Nephron progenitor cell (in vitro differentiated cells): Measurements from ENCODE around the gene TMEM132A.

Experiments used
- DNase-seq: peaks from one replicate; pipeline ENCODE4 v3.0.0; 2021
- H3K27ac Mint-ChIP-seq: 2 replicates; pipeline ENCODE4 v1.8.0; 2021; ENCODE audit warnings: mild to moderate bottlenecking, moderate library complexity, mixed read lengths
- H3K27me3 Mint-ChIP-seq: 2 replicates; pipeline ENCODE4 v1.8.0; 2021; ENCODE audit warnings: mild to moderate bottlenecking, low read depth, mixed read lengths; ENCODE audit not compliant: poor library complexity
- H3K36me3 Mint-ChIP-seq: 2 replicates; pipeline ENCODE4 v1.8.0; 2021; ENCODE audit warnings: low read depth, mixed read lengths
- H3K4me1 Mint-ChIP-seq: 2 replicates; pipeline ENCODE4 v1.8.0; 2021; ENCODE audit warnings: mixed read lengths
- H3K4me3 Mint-ChIP-seq: 2 replicates; pipeline ENCODE4 v1.8.0; 2021; ENCODE audit warnings: mild to moderate bottlenecking, moderate library complexity, mixed read lengths
- H3K9me3 Mint-ChIP-seq: 2 replicates; pipeline ENCODE4 v1.8.0; 2021; ENCODE audit warnings: mild to moderate bottlenecking, moderate library complexity, mixed read lengths
- TF ChIP-seq, protein P1 (sequence below): fragments of 200-600 bp; sonication (generic); IDR thresholded peaks from 2 replicates; pipeline ENCODE4 v1.5.0; 2021; ENCODE audit warnings: antibody characterized with exemption

Gene TMEM132A

DNA sequence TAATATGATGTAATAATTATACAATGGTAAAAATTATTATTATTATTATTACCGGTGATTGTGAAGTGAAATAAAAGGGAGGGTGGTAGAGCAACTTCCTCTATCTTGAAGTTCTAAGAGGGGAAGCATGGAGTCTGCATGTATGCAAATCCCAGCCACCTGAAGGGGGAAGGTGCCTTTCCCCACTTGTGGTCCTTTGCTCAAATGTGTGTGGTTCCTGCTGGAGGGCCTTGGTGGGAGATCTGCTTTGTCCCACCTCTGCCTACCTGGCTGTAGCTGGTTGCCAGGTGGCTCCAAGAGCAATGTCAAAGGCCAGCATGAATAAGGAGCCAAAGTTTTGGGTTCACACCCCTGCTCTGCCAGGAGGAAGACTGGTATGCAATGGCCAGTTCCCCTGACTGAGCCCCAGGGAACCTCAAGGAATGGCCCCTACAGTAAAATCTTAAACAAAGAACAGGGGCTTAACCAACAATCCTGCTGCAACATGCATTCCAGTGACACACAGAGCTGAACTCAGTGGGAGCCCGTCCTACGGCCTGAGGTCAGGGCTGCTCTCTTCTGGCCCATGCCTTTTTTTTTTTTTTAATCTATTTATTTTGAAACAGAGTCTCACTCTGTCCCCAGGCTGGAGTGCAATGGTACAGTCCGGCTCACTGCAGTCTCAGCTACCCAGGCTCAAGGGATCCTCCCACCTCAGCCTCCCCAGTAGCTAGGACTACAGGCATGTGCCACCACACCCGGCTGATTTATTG lies 8.5 kb downstream of the TMEM132A start:
- Mint-ChIP-seq H3K27me3 (no peaks in the 10 kb centered on the region), H3K9me3 (no peaks in the 10 kb centered on the region), H3K36me3 (peaks cover 45% of the 10 kb centered on the region), H3K4me1 (peaks cover 22% of the 10 kb centered on the region), H3K4me3 (no peak overlapping the region), H3K27ac (no peak overlapping the region)
- TF ChIP-seq, protein P1, sequence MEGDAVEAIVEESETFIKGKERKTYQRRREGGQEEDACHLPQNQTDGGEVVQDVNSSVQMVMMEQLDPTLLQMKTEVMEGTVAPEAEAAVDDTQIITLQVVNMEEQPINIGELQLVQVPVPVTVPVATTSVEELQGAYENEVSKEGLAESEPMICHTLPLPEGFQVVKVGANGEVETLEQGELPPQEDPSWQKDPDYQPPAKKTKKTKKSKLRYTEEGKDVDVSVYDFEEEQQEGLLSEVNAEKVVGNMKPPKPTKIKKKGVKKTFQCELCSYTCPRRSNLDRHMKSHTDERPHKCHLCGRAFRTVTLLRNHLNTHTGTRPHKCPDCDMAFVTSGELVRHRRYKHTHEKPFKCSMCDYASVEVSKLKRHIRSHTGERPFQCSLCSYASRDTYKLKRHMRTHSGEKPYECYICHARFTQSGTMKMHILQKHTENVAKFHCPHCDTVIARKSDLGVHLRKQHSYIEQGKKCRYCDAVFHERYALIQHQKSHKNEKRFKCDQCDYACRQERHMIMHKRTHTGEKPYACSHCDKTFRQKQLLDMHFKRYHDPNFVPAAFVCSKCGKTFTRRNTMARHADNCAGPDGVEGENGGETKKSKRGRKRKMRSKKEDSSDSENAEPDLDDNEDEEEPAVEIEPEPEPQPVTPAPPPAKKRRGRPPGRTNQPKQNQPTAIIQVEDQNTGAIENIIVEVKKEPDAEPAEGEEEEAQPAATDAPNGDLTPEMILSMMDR = no peak
- no peak for DNase-seq

DNA sequence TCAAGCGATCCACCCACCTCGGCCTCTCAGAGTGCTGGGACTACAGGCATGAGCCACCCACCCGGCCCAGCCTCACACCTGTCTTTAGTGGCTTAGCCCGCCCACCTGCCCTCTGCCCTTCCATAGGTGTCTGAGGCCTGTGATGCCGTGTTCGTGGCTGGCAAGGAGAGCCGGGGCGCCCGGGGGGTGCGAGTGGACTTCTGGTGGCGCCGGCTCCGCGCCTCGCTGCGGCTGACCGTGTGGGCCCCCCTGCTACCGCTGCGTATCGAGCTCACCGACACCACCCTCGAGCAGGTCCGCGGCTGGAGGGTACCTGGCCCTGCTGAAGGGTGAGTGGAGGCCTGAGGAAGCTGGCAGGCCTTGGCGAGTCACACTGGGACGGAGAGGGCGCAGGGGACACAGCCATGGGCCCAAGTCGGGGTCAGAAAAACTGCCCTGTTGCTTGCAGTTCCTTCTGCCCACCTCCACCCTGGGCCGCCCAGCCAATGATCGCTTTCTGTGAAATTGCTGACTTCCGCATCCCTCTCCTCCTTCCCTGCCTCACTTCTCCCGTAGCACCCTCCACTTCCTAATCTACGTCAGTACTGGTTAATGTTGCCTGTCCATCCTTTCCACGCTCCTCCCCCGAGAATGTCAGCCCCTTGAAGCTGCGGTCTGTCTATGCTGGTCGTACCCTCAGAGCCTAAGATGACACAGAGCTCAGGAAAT lies 9.3 kb downstream of the TMEM132A start:
- peaks cover 26% of the 10 kb centered on the region for H3K4me1 Mint-ChIP-seq
- TF ChIP-seq, protein P1 = no peak
- DNase-seq = no peak
- H3K36me3 Mint-ChIP-seq = peaks cover 39% of the 10 kb centered on the region
- H3K27ac Mint-ChIP-seq = peak overlapping the region; percentile 89
- H3K4me3 Mint-ChIP-seq = no peak overlapping the region
- H3K27me3 Mint-ChIP-seq = no peaks in the 10 kb centered on the region
- H3K9me3 Mint-ChIP-seq = no peaks in the 10 kb centered on the region

DNA sequence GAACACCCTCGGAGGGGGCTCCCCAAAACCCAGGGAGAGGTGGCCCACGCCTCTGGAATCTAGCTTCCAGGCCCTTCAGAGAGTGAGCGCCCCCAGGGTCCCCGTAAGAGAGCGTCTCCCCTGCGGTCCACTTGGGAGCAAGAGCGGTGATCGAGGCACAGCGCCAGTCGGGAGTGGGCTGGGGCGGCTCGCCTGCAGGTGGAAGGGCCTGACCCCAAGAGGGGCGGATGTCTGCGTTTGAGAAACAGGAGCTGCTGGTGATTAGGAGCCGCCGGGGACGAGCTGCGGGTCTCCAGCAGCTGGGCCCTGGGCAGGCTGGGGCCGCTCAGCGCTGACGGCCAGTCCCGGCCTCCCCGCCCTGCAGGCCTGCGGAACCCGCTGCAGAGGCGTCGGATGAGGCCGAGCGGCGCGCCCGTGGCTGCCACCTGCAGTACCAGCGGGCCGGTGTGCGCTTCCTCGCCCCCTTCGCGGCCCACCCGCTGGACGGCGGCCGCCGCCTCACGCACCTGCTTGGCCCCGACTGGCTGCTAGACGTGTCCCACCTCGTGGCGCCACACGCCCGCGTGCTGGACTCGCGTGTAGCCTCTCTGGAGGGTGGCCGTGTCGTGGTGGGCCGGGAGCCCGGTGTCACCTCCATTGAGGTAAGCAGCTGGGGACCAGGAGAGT lies 10.0 kb downstream of the TMEM132A start:
- TF ChIP-seq, protein P1 = no peak
- no peak for DNase-seq
- peaks cover 35% of the 10 kb centered on the region for H3K36me3 Mint-ChIP-seq
- H3K27ac Mint-ChIP-seq = peak overlapping the region; percentile 89
- H3K4me1 Mint-ChIP-seq = peaks cover 33% of the 10 kb centered on the region
- H3K27me3 Mint-ChIP-seq = no peaks in the 10 kb centered on the region
- no peak overlapping the region for H3K4me3 Mint-ChIP-seq
- no peaks in the 10 kb centered on the region for H3K9me3 Mint-ChIP-seq

DNA sequence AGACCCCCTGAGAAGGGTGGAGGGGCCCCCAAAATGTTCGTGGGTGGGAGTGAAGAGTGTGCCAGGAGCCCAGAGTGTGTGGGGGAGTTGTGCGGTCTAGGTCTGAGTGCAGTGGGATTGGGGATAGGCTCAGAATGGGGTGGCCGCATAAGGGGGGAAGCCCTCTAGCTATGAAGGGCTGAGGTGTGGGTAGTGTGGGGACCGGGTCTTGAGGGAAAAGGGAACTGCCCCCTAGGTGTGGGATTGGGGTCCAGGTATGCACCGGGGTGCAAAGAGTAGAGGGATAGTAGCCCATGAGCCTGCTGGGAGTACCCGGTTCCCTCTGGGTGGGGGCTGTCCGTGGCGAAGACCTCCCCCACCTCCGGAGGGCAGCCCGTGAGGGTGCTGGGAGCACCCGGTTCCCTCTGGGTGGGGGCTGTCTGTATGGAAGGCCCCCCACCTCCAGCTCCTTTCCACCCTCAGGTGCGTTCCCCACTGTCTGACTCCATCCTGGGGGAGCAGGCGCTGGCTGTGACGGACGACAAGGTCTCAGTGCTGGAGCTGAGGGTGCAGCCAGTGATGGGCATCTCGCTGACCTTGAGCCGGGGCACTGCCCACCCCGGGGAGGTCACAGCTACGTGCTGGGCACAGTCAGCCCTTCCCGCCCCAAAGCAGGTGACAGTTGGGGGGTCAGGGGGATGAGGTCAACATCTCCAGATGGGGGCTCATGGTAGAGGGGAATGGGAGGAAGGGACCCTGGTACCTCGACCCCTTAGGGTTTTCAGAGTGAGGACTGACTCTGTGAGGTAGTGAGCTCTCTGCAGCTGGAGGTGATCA lies 10.7 kb downstream of the TMEM132A start:
- H3K4me3 Mint-ChIP-seq = no peak overlapping the region
- no peaks in the 10 kb centered on the region for H3K9me3 Mint-ChIP-seq
- TF ChIP-seq, protein P1 = no peak
- no peaks in the 10 kb centered on the region for H3K27me3 Mint-ChIP-seq
- no peak for DNase-seq
- H3K4me1 Mint-ChIP-seq = peaks cover 36% of the 10 kb centered on the region
- H3K27ac Mint-ChIP-seq = no peak overlapping the region
- H3K36me3 Mint-ChIP-seq = peaks cover 27% of the 10 kb centered on the region

DNA sequence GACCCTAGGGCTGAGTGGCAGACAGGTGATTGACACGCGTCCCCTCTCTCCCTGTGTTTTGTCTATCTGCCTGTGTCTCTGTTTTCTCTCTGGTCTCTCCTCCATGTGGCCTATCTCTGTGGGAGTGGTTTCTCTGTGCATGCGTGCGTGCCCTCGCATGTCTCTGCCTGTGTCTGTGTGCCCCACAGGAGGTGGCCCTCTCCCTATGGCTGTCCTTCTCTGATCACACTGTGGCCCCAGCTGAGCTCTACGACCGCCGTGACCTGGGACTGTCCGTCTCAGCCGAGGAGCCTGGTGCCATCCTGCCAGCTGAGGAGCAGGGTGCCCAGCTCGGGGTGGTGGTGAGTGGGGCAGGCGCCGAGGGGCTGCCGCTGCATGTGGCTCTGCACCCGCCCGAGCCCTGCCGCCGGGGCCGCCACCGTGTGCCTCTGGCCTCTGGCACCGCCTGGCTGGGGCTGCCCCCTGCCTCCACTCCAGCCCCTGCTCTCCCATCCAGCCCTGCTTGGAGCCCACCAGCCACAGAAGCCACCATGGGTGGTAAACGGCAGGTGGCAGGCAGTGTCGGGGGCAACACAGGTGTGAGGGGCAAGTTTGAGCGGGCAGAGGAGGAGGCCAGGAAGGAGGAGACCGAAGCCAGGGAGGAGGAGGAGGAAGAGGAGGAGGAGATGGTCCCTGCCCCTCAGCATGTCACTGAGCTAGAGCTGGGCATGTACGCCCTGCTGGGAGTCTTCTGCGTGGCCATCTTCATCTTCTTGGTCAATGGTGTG lies 11.6 kb downstream of the TMEM132A start:
- Mint-ChIP-seq H3K9me3 (no peaks in the 10 kb centered on the region), H3K27ac (peak overlapping the region; percentile 85), H3K4me3 (no peak overlapping the region), H3K27me3 (peaks cover 2% of the 10 kb centered on the region), H3K36me3 (peaks cover 22% of the 10 kb centered on the region), H3K4me1 (peaks cover 36% of the 10 kb centered on the region)
- TF ChIP-seq, protein P1 = no peak
- no peak for DNase-seq
